ENCODE results near the gene FAM110D.

The FAM110D gene

GRCh38 chr1:26127235-26128163, 31.4 kb upstream of the FAM110D start:
- DNase-seq: peak in 2 of 58 donors; percentile 2 to 5

- DNase-seq: no peak
Measured at GRCh38 chr1:26129778-26130177, 29.1 kb upstream of the FAM110D start.

GRCh38 chr1:26130695-26131094, 28.2 kb upstream of the FAM110D start:
- DNase-seq: no peak

- no peak for DNase-seq
Measured at GRCh38 chr1:26132128-26132833, 26.6 kb upstream of the FAM110D start.

- DNase-seq: no peak
Measured at GRCh38 chr1:26132834-26133167, 26.1 kb upstream of the FAM110D start.

GRCh38 chr1:26134466-26134865, 24.4 kb upstream of the FAM110D start:
- DNase-seq: no peak

- no peak for DNase-seq
Measured at GRCh38 chr1:26138974-26139558, 19.8 kb upstream of the FAM110D start.

- DNase-seq: no peak
Measured at GRCh38 chr1:26142159-26142558, 16.7 kb upstream of the FAM110D start.

GRCh38 chr1:26145041-26145959, 13.6 kb upstream of the FAM110D start:
- DNase-seq: peak in 52 of 58 donors; percentile 18 to 85 (median 59)

- no peak for DNase-seq
Measured at GRCh38 chr1:26145960-26146294, 13.0 kb upstream of the FAM110D start.

- DNase-seq: no peak
Measured at GRCh38 chr1:26148887-26149286, 10.0 kb upstream of the FAM110D start.

GRCh38 chr1:26153966-26154532, 4.8 kb upstream of the FAM110D start:
- DNase-seq: no peak

GRCh38 chr1:26154750-26155149, 4.1 kb upstream of the FAM110D start:
- no peak for DNase-seq

GRCh38 chr1:26155370-26156284, 3.3 kb upstream of the FAM110D start:
- no peak for DNase-seq

GRCh38 chr1:26156285-26157038, 2.4 kb upstream of the FAM110D start:
- peak in 11 of 58 donors; percentile 7 to 47 (median 19) for DNase-seq

GRCh38 chr1:26158271-26158907, 490 bp upstream of the FAM110D start:
- no peak for DNase-seq

- DNase-seq: no peak
Measured at GRCh38 chr1:26159743-26160039, 812 bp downstream of the FAM110D start.

- no peak for DNase-seq
Measured at GRCh38 chr1:26160527-26161414, 1.9 kb downstream of the FAM110D start.

Data from anterior cingulate cortex (tissue), 58 donors.